A549 (cell line): ENCODE measurements around the gene RAD51B. TPM values are rescaled to one million over a fixed set of nuclear protein-coding genes. Genes with fewer than 3 reads are reported as not detected.

Experiments
- ATAC-seq, 2 experiments: fragments of 200-7000 bp in 1 of 2; fragments of >200 bp in 1 of 2; cut with Nextera tagmentation in 1 of 2; cut with Tn5 transposase in 1 of 2; 3 replicates each; pipeline versions ENCODE4 v1.8.0 to v1.9.1; 2018 to 2020; ENCODE audit warnings: mild to moderate bottlenecking in 1 of 2, moderate library complexity in 1 of 2
- CTCF ChIA-PET: fragments of 300-600 bp; sonication (Branson Sonifier 250); formaldehyde crosslinking; extraction: SDS; loops from one replicate; lab custom pipeline; 2021; ENCODE audit warnings: antibody characterized with exemption, inconsistent platforms; lab: Yijun Ruan, JAX
- POLR2A ChIA-PET: fragments of 350-600 bp; formaldehyde crosslinking; extraction: SDS; loops from one replicate; lab custom pipeline; 2021; ENCODE audit warnings: antibody characterized with exemption, inconsistent platforms; lab: Yijun Ruan, JAX
- DNase-seq, 2 experiments: peaks; one replicate each; pipeline versions ENCODE4 v3.0.0 to v3.0.0-alpha.2; 2011 to 2016; ENCODE audit warnings: low read depth in 1 of 2, low spot score in 1 of 2
- FAIRE-seq: peaks from 2 replicates; lab custom pipeline; 2011; peaks lifted over from hg19 to GRCh38; lab: Jason Lieb, UNC
- H3K27ac ChIP-seq, 2 experiments: fragments of >200 bp; sonication (Bioruptor Twin); formaldehyde crosslinking; 3 replicates each; pipeline ENCODE4 v1.5.1; 2016 to 2017
- H3K4me1 ChIP-seq: fragments of >200 bp; sonication (Bioruptor Twin); formaldehyde crosslinking; 3 replicates; pipeline ENCODE4 v1.6.1; 2016
- H3K4me2 ChIP-seq: fragments of >200 bp; sonication (Bioruptor Twin); formaldehyde crosslinking; 3 replicates; pipeline ENCODE4 v1.6.1; 2016
- H3K4me3 ChIP-seq: fragments of >200 bp; sonication (Bioruptor Twin); formaldehyde crosslinking; 3 replicates; pipeline ENCODE4 v1.5.1; 2016
- H3K9me3 ChIP-seq: fragments of >200 bp; sonication (Bioruptor Twin); formaldehyde crosslinking; 3 replicates; pipeline ENCODE4 v1.6.1; 2016
- CHD2 ChIP-seq: fragments of 150-350 bp; IDR thresholded peaks from 2 replicates; pipeline ENCODE4 v1.6.1; 2014; ENCODE audit warnings: low read length; ENCODE audit not compliant: partially characterized antibody
- CTCF ChIP-seq: fragments of >200 bp; sonication (Bioruptor Twin); formaldehyde crosslinking; IDR thresholded peaks from 3 replicates; pipeline ENCODE4 v1.5.1; 2016
- EHF ChIP-seq: fragments of 250-450 bp; sonication (Bioruptor Pico); IDR thresholded peaks from 2 replicates; pipeline ENCODE4 v1.5.0; 2020; ENCODE audit warnings: mild to moderate bottlenecking
- ELK1 ChIP-seq: fragments of 150-350 bp; IDR thresholded peaks from 2 replicates; pipeline ENCODE4 v1.6.1; 2014; ENCODE audit warnings: low read depth, mild to moderate bottlenecking, low read length
- ESRRA ChIP-seq: fragments of 150-350 bp; IDR thresholded peaks from 2 replicates; pipeline ENCODE4 v1.6.1; 2014; ENCODE audit warnings: mild to moderate bottlenecking, low read length, borderline replicate concordance
- FOSL2 ChIP-seq, 2 experiments: fragments of 450-650 bp in 1 of 2; fragments of >200 bp in 1 of 2; sonication (Bioruptor Twin) in 1 of 2; formaldehyde crosslinking; IDR thresholded peaks; 2 replicates each; pipeline versions ENCODE4 v1.5.0 to v1.6.1; 2016 to 2020; ENCODE audit warnings: mild to moderate bottlenecking in 1 of 2, moderate library complexity in 1 of 2
- HOXB5 ChIP-seq: fragments of 250-450 bp; sonication (Bioruptor Pico); IDR thresholded peaks from 2 replicates; pipeline ENCODE4 v1.5.0; 2020; ENCODE audit warnings: mild to moderate bottlenecking, moderate library complexity
- JUN ChIP-seq, 2 experiments: fragments of >200 bp; sonication (Bioruptor Twin); formaldehyde crosslinking; IDR thresholded peaks; 2 replicates in 1 of 2; 3 replicates in 1 of 2; pipeline ENCODE4 v1.6.1; 2016 to 2017
- KDM5A ChIP-seq: fragments of 200-600 bp; sonication (generic); IDR thresholded peaks from 2 replicates; pipeline ENCODE4 v1.6.1; 2016; ENCODE audit warnings: antibody characterized with exemption, mild to moderate bottlenecking
- MAFK ChIP-seq: fragments of 450-650 bp; IDR thresholded peaks from 2 replicates; pipeline ENCODE4 v1.6.1; 2014; ENCODE audit not compliant: partially characterized antibody
- MAZ ChIP-seq: fragments of 150-350 bp; IDR thresholded peaks from 2 replicates; pipeline ENCODE4 v1.6.1; 2014; ENCODE audit warnings: antibody characterized with exemption, low read depth, low read length, borderline replicate concordance
- PHF8 ChIP-seq: fragments of 200-600 bp; sonication (generic); IDR thresholded peaks from 2 replicates; pipeline ENCODE4 v1.6.1; 2016; ENCODE audit warnings: low read depth, mild to moderate bottlenecking, antibody characterized with exemption, moderate library complexity, borderline replicate concordance
- POLR2A ChIP-seq: IDR thresholded peaks from 2 replicates; pipeline ENCODE4 v1.6.1; 2012; ENCODE audit warnings: mild to moderate bottlenecking, low read length
- RAD21 ChIP-seq, 2 experiments: fragments of >200 bp in 1 of 2; sonication (Bioruptor Twin) in 1 of 2; formaldehyde crosslinking in 1 of 2; IDR thresholded peaks in 1 of 2; conservative IDR thresholded peaks in 1 of 2; 2 replicates in 1 of 2; 3 replicates in 1 of 2; pipeline ENCODE4 v1.6.1; 2012 to 2018; ENCODE audit warnings: inconsistent platforms in 1 of 2
- SREBF2 ChIP-seq: fragments of 450-650 bp; IDR thresholded peaks from 2 replicates; pipeline ENCODE4 v1.6.1; 2014; ENCODE audit warnings: mild to moderate bottlenecking, moderate library complexity
- ZNF302 ChIP-seq: fragments of 250-450 bp; sonication (Bioruptor Pico); IDR thresholded peaks from 2 replicates; pipeline ENCODE4 v1.9.0; 2021; ENCODE audit warnings: inconsistent platforms, mild to moderate bottlenecking, moderate library complexity
- WGBS: methylation state at CpG from one replicate; pipeline ENCODE4 v1.1.6; 2017; ENCODE audit errors: missing lambda C conversion rate; 5-methylcytosine and 5-hydroxymethylcytosine counted together
- polyA plus RNA-seq, 4 experiments: library from polyadenylated mRNA; depleted of rRNA in 3 of 4; stranded (reverse); fragments of >200 nt; fragmentation: RNase III in 1 of 4; extraction: RNeasy Plus Mini Kit Qiagen cat#74134 plus additional on column Dnase treatment in 1 of 4; gene quantifications; 2 replicates in 3 of 4; 3 replicates in 1 of 4; pipeline ENCODE4 v1.2.3, GENCODE V29; 2011 to 2017
- TF ChIP-seq, protein P1 (sequence below): fragments of 450-650 bp; IDR thresholded peaks from 2 replicates; pipeline ENCODE4 v1.6.1; 2014; ENCODE audit warnings: antibody characterized with exemption
- TF ChIP-seq, protein P2 (sequence below): fragments of 250-450 bp; sonication (Bioruptor Pico); IDR thresholded peaks from 2 replicates; pipeline ENCODE4 v1.5.0; 2020; ENCODE audit warnings: low read depth, mild to moderate bottlenecking, moderate library complexity
- TF ChIP-seq, protein P3 (sequence below): fragments of >200 bp; sonication (Bioruptor Twin); formaldehyde crosslinking; IDR thresholded peaks from 3 replicates; pipeline ENCODE4 v1.6.1; 2016

The RAD51B gene
- polyA plus RNA-seq, 2 of the 4 experiments (the other 2 are of a cell fraction): 7.2 to 10.8 TPM

- TF ChIP-seq PHF8 (no peak), HOXB5 (CRISPR knock-in tag) (peak; percentile 95), CTCF (no peak; the same call in 2 of the 3 replicates), POLR2A (no peak), MAFK (peak; percentile 46), ESRRA (peak; percentile 96)
- TF ChIP-seq, protein P1, sequence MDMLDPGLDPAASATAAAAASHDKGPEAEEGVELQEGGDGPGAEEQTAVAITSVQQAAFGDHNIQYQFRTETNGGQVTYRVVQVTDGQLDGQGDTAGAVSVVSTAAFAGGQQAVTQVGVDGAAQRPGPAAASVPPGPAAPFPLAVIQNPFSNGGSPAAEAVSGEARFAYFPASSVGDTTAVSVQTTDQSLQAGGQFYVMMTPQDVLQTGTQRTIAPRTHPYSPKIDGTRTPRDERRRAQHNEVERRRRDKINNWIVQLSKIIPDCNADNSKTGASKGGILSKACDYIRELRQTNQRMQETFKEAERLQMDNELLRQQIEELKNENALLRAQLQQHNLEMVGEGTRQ: peak; percentile 82
These were observed 372.2 kb downstream of the RAD51B start (continued) for GRCh38 chr14:68191567-68192321.

DNA sequence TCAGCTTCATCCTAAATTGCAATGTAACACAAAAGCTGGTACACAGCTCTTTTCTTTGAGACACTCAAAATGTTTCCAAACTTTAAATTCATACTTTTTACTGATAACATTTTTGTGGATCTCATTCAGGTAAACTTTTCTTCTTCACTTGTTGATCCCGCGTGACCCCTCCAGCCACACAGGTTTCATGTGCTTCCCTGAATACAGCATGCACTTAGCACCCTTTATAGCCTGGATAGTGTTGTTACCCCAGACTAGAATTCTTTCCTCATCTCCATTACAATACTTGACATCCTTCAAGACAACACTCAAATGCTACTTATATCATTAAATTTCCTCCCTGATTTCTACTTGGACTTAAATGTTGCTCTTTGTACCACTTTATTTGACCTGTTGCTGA, 373.4 kb downstream of the RAD51B start:
- DNase-seq (no peak), FAIRE-seq (peak; percentile 65), ATAC-seq (no peak)
- TF ChIP-seq CHD2 (no peak), EHF (0 out of 2 replicates have a peak, but pooled peaks have one; percentile 38), RAD21 (conservative IDR thresholded peaks at IDR 0.05 in 1 of 2, IDR thresholded peaks at IDR 0.05 in 1 of 2) (no peak), MAZ (no peak), JUN (IDR thresholded peaks at IDR 0.05) (no peak), SREBF2 (no peak)
- TF ChIP-seq, protein P2, sequence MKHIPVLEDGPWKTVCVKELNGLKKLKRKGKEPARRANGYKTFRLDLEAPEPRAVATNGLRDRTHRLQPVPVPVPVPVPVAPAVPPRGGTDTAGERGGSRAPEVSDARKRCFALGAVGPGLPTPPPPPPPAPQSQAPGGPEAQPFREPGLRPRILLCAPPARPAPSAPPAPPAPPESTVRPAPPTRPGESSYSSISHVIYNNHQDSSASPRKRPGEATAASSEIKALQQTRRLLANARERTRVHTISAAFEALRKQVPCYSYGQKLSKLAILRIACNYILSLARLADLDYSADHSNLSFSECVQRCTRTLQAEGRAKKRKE (CRISPR knock-in tag): no peak
- TF ChIP-seq, protein P3, sequence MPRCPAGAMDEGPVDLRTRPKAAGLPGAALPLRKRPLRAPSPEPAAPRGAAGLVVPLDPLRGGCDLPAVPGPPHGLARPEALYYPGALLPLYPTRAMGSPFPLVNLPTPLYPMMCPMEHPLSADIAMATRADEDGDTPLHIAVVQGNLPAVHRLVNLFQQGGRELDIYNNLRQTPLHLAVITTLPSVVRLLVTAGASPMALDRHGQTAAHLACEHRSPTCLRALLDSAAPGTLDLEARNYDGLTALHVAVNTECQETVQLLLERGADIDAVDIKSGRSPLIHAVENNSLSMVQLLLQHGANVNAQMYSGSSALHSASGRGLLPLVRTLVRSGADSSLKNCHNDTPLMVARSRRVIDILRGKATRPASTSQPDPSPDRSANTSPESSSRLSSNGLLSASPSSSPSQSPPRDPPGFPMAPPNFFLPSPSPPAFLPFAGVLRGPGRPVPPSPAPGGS: no peak
- Histone ChIP-seq H3K4me3 (no peak overlapping the region), H3K27ac (peak overlapping the region; percentile 93 to 98), H3K4me1 (peaks cover 76% of the 10 kb centered on the region), H3K9me3 (no peaks in the 10 kb centered on the region), H3K4me2 (peak overlapping the region; percentile 58; the same call in 2 of the 3 replicates)
- ChIA-PET CTCF (interaction anchor here (0.7 to 3.4 kb wide), 9 partner anchors 20 to 624 kb away, joined by 3 to 23 read pairs (median 4); no protein-coding TSS in a partner anchor), POLR2A (interaction anchor here (1.6 to 2.4 kb wide), 9 partner anchors 20 to 603 kb away, joined by 5 to 53 read pairs (median 24); partner anchors contain the start of gene ZFP36L1)
- 96% methylated on average over 2 of the region's 2 CpGs for WGBS

DNA sequence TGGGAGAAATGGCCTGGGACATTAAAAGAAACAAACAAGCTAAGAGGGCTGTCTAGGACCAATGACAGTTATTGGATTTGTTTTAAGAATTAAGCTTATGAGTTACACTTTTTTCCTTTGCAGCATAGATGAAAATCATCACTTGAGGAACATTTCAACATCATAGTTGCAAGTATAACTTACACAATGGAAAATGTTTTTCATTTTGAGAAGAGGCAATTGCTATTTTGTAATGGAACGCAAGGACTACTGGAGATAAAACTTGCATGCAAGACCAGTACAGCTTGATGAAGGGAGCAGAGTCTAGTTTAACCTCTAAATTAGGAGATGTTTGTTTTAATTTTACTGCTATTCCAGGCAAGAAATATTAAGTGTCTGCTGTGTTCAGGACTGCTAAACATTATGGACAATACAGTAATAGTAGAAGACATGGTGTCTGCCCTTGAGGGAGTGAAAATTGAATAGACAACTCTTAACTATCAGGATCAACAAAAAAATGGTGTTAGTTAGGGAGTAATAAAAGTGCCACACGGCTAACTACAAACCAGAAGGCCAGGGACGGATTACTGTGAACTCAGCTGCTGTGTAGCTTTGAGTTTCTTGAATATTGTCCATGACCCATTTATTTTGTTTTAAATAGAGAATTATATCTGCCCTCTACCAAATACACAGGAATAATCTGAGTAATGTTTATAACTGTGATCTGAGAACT, 374.5 kb downstream of the RAD51B start:
- H3K4me1 ChIP-seq: peaks cover 79% of the 10 kb centered on the region
- ChIA-PET POLR2A (interaction anchor here (0.9 kb wide), 1 partner anchor 599 kb away, joined by 3 read pairs; the partner anchor contains the start of gene ZFP36L1), CTCF (interaction anchor here (0.9 to 1.4 kb wide), 3 partner anchors 51 to 260 kb away, joined by 3 to 4 read pairs (median 3); no protein-coding TSS in a partner anchor)
- 92% methylated on average over 3 of the region's 3 CpGs for WGBS
- H3K4me2 ChIP-seq: no peak overlapping the region
- no peak for ATAC-seq
- H3K4me3 ChIP-seq: no peak overlapping the region
- DNase-seq: no peak
- no peaks in the 10 kb centered on the region for H3K9me3 ChIP-seq
- peak; percentile 59 for FAIRE-seq
- H3K27ac ChIP-seq: peak overlapping the region; percentile 93 to 98
- TF ChIP-seq, protein P1: no peak
- no peak for TF ChIP-seq ELK1
- TF ChIP-seq KDM5A: no peak
- TF ChIP-seq ZNF302 (CRISPR knock-in tag): no peak
- no peak for TF ChIP-seq FOSL2 (IDR thresholded peaks at IDR 0.05)
- TF ChIP-seq FOSL2 (CRISPR knock-in tag; IDR thresholded peaks at IDR 0.05): no peak
- TF ChIP-seq EHF: no peak
- no peak for TF ChIP-seq POLR2A
- TF ChIP-seq CTCF: no peak
- TF ChIP-seq, protein P2 (CRISPR knock-in tag): no peak
